GM21423 (cell line): Measurements from ENCODE around the gene ITGB3.
"Not testable (repeated sequence)": the region's sequence is repeated elsewhere in the genome, so short reads cannot be mapped to it uniquely, and the experiment has no call there.

Source experiments
- ATAC-seq: cut with Tn5 transposase; IDR thresholded peaks from one replicate; pipeline ENCODE4 v1.9.1; 2021; ENCODE audit warnings: mild to moderate bottlenecking, moderate library complexity; ENCODE audit not compliant: unreplicated experiment

ITGB3 gene

GRCh38 chr17:47243737-47244598 is 9.7 kb upstream of the ITGB3 start:
- ATAC-seq, result no peak

DNA sequence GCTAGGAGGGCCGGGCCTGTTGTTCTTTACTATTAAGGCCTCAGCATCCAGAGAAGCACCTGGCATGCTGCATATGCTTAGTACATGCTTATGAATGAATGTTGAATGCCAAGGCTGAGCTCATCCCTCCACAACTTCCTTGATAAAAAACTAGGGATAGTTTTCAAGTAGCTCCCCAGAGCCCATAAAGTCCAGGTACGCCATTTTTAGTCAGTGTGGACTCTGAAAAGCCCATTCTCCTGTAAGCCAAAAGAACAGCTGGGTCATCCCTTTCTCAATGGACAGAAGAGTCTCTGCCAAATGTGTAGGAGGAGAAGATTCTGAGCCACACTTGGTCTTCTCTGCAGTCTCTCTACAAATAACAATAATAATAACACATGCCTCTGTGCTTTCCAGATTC is 8.9 kb upstream of the ITGB3 start:
- no peak for ATAC-seq

- ATAC-seq, result no peak
These were observed 7.5 kb upstream of the ITGB3 start for GRCh38 chr17:47246120-47246519.

DNA sequence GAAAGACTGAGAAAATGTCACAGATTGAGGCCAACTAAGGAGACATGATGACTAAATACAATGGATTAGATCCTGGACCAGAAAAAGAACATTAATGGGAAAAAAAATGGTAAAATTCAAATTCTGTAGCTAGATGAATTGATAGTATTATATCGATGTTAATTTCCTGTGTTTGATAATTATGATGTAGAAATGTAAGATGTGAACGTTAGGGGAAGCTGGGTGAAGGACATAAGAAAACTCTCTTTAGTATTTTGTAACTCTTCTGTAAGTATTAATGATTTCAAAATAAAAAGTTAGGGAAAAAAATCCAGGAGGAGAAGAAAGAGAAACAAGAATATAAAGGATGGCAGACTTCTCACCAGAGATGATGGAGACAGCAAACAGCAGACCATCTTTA is 2.8 kb upstream of the ITGB3 start:
- no peak for ATAC-seq

DNA sequence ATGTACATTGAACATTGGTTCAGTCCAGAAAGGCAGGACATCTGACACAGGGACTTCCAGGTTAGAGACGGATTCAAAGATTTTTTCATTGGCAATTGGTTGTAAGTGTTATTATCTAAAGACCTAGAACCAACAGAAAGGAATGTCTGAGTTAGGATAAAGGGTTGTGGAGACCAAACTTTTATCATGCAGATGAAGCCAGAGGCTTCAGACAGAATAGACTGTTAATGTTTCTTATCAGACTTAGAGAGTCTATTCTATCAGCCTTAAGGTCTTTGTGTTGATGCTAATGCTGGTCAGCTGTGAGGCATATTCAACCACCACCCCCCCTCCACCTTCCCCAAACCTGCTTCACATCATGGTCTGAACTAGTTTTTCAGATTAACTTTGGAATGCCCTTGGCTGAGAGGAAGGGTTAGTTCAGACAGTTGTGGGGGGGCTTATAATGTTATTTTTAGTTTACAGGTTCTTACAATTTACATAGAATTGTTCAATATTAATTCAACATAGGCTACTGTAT is 2.1 kb upstream of the ITGB3 start:
- no peak for ATAC-seq

GRCh38 chr17:47252209-47252608 is 1.4 kb upstream of the ITGB3 start:
- no peak for ATAC-seq

GRCh38 chr17:47252766-47253512 is 688 bp upstream of the ITGB3 start:
- ATAC-seq, result no peak

DNA sequence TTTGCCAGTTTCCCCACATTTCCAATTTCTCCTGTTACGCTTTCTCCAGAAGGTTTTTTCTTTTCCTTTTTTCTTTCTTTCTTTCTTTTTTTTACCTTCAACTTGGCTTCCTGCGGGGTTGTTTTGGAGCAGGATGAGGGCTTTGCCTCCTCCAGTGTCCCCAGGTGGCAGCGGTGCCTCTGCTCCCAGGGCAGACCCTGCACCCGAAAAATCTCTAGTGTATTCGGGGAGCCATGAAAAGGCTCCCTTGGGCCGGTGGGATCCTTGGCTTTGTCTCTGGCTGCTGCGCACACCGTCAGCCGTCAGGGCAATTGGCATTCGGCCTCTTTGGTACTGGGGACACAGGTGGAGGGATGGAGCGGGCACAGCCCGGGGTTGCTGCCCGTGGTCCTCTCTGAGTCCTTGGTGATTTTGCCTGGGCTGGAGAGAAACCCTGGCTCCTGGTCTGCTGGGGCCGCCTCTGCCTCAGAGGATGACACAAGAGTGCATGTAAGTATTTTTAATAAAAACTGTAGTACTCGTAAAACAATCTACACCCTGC is 846 bp downstream of the ITGB3 start:
- ATAC-seq, result no peak

- no peak for ATAC-seq
These were observed 4.2 kb downstream of the ITGB3 start for GRCh38 chr17:47257651-47258339.

DNA sequence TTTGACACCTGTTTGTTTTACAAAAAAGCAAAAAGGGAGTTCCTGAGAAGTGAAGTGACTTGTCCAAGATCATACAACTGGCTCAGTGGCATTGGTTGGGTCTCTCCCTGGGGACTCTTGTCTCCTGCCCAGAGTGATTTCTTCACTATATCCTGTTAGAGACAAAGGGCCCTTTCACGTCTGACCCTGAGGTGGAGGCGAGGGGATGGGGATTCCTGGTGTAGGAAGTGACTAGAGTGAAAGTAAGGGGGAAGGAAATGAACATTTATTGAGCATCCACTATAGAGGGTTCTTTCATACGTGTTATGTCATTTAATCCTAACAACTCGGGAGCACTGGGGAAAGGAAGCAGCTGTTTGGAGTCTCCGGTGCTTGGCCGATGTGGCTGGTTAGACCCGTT is 9.0 kb downstream of the ITGB3 start:
- no peak for ATAC-seq

GRCh38 chr17:47264166-47264565 is 10.5 kb downstream of the ITGB3 start:
- ATAC-seq, result no peak

GRCh38 chr17:47265983-47266541 is 12.4 kb downstream of the ITGB3 start:
- ATAC-seq, result no peak

DNA sequence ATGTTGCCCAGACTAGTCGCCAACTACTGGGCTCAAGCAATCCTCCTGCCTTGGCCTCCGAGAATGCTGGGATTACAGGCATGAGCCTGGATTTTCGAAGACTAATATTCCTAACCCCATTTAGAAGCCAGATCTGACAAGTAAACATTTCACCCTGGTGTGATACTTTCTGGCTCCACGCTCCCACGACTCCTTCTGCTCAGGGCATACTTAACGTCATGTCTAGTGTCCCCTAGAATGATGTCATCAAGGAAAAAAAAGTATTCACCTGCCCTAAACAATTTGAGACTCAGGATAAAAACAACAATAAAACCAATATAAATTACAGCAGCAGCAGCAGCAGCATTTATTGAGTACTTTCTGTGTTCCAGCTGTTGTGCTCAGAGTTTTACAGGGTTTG is 13.2 kb downstream of the ITGB3 start:
- ATAC-seq, result no peak

- ATAC-seq, result no peak
These were observed 13.8 kb downstream of the ITGB3 start for GRCh38 chr17:47267354-47267828.

GRCh38 chr17:47268964-47269363 is 15.3 kb downstream of the ITGB3 start:
- ATAC-seq, result not testable (repeated sequence)

GRCh38 chr17:47269561-47270280 is 16.1 kb downstream of the ITGB3 start:
- not testable (repeated sequence) for ATAC-seq

GRCh38 chr17:47270946-47271705 is 17.5 kb downstream of the ITGB3 start:
- ATAC-seq, result no peak

DNA sequence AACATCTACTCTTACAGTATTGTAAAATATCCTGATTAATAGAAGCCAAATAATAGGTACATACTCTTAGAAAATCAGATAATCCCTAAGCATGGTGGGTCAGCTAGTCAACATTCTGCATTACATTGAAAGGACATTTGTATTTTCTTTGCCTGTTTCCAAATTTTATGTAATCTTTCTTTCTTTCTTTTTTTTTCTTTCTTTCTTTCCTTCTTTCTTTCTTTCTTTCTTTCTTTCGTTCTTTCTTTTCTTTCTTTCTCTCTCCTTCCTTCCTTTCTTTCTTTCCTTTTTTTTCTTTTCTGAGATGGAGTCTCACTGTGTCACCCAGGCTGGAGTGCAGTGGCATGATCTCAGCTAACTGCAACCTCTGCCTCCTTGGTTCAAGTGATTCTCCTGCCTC is 18.9 kb downstream of the ITGB3 start:
- ATAC-seq, result no peak

- no peak for ATAC-seq
These were observed 19.6 kb downstream of the ITGB3 start for GRCh38 chr17:47273245-47273644.
